Adipose tissue (tissue), 3 donors: Measurements from ENCODE around the gene ZFR2. TPM values are rescaled to one million over a fixed set of nuclear protein-coding genes. Genes with fewer than 3 reads are reported as not detected.

ENCODE experiments used
- H3K27ac ChIP-seq: one replicate; pipeline ENCODE4 v1.5.1; 2013; ENCODE audit warnings: low read depth, low read length
- WGBS, 3 donors: extraction: QIAGEN DNeasy Blood & Tissue Kit; methylation state at CpG; one replicate each; pipeline ENCODE4 v1.1.7; 2013; 5-methylcytosine and 5-hydroxymethylcytosine counted together
- polyA plus RNA-seq, 3 donors: library from polyadenylated mRNA; stranded (reverse); fragments of 200-250 nt; gene quantifications; one replicate each; pipeline ENCODE4 v1.2.3, GENCODE V29; 2013
- donor health status: healthy with polysubstance abuse.
- donor health status: Bipolar disorder and iron deficiency.
- donor health status: healthy.

ZFR2 gene
- polyA plus RNA-seq, 3 donors = 0.03 to 0.23 TPM; not detected in 1

DNA sequence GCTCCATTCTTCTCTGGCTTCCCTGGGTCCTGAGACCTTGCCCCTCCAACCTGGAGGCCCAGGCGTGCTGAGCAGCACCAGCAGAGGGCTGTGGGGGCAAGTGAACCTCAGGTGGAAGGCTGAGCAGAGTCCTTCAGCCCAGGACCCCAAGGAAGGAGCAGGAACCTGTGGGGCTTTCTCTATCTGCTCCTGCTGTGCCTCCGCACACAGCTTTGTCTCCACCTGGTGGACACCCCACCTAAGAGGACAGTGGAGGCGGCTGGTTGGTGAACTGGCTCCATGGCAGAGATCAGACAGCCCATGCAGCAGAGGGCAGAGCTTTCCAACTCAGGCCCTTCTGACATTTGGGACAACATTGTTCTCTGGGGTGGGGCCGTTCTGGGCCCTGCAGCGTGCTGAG lies 19.7 kb downstream of the ZFR2 start:
- 35 to 60% (median 49%) methylated on average over 5 of the region's 5 CpGs for WGBS, 3 donors
- no peak overlapping the region for H3K27ac ChIP-seq

DNA sequence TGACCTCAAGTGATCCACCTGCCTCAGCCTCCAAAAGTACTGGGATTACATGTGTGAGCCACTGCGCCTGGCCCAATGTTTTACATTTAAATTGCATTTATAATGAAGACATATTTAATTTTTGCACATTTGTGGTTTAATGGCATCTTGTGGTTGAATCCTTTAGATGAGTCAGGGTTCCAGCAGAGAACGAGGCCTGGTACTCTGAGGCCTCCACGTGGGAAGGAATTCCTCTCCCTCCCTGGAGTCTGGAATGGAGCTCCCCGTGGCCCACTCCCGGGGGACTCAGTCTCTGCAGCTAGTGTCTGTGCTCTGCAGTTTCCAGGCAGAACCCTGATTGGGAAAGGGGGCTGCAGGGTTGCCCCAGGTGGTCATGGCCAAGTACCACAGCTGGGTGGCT lies 24.2 kb downstream of the ZFR2 start:
- WGBS, 3 donors = 52 to 75% (median 66%) methylated on average over 5 of the region's 5 CpGs
- H3K27ac ChIP-seq = no peak overlapping the region

DNA sequence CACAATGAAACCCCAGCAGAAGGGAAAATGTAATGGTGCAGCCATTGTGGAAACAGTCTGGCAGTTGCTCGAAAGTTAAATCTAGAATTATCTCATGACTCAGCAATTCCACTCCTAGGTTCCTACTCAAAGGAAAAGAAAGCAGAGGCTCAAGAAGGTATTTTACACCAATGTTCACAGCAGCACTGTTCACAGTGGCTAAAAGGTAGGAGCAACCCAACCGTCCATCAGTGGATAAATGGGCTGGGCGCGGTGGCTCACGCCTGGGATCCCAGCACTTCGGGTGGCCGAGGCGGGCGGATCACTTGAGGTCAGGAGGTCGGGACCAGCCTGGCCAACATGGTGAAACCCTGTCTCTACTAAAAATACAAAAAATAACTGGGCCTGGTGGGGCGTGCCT lies 25.9 kb downstream of the ZFR2 start:
- no peak overlapping the region for H3K27ac ChIP-seq
- WGBS, 3 donors = 83 to 88% (median 85%) methylated on average over 11 of the region's 11 CpGs

DNA sequence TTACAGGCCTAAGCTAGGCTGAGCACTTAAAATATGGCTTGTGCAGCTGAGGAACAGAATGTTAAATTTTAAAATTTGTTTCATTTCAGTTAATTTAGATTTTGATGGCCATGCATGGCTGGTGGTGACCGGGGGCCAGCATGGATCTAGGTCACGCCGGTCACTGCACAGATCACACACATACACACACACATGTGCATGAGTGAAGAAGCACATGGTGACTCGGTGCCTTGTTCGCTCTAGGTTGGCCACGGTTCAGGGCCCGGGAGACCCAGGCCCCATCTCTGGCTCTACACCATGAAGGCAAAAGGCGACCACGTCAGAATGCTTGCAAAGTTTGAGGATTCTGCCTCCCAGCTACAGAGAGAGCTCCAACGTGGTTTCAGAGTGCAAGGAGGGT lies 28.0 kb downstream of the ZFR2 start:
- H3K27ac ChIP-seq = no peak overlapping the region
- WGBS, 3 donors = 87 to 90% (median 87%) methylated on average over 10 of the region's 10 CpGs

DNA sequence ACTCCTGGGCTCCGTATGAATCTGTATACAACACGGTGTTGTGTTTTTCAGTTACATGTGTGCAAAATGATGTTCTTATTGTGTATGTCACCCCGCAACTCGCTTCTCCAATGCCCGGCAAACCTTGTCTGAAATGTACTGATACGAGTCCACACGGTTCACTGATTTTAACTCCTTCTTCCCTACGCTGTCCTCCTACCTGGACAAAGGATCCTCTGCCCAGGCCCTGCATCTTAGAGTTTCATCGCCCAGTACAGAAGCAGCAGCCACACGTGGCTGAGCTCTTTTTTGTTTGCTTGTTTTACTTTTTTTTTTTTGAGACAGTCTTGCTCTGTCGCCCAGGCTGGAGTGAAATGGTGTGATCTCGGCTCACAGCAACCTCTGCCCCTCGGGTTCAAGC lies 28.9 kb downstream of the ZFR2 start:
- 60 to 76% (median 72%) methylated on average over 13 of the region's 13 CpGs for WGBS, 3 donors
- H3K27ac ChIP-seq = no peak overlapping the region

DNA sequence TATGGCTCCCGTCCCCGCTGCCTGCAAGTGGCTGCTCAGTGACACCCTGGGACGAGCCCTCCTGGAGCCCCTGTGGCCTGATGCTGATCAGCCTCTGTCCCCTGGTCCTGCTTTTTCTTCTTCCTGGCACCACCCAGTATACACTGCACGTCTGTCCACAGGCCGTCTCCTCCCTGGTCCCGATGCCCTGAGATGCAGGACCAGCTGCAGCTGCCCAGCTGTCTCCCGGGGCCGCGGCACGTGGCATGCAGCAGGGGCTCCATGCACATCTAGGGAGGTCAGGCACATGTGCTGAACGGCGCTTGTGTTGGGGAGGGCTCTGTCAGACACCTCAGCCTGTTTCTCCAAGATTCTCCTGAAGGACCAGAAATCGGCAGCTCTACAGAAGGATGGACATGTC lies 30.2 kb downstream of the ZFR2 start:
- no peak overlapping the region for H3K27ac ChIP-seq
- 75 to 83% (median 82%) methylated on average over 13 of the region's 13 CpGs for WGBS, 3 donors

DNA sequence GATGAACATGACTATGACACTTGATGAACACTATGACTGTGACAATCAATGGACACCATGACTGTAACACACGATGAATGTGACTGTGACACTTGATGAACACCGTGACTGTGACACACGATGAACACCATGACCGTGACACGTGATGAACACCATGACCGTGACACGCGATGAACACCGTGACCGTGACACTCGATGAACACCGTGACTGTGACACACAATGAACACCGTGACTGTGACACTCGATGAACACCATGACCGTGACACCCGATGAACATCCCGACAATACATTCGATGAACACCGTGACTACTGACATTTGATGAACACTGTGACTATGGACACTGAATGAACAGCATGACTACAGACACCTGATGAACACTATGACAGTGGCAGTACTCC lies 30.9 kb downstream of the ZFR2 start:
- 96 to 97% (median 97%) methylated on average over 19 of the region's 19 CpGs for WGBS, 3 donors
- H3K27ac ChIP-seq = no peak overlapping the region

DNA sequence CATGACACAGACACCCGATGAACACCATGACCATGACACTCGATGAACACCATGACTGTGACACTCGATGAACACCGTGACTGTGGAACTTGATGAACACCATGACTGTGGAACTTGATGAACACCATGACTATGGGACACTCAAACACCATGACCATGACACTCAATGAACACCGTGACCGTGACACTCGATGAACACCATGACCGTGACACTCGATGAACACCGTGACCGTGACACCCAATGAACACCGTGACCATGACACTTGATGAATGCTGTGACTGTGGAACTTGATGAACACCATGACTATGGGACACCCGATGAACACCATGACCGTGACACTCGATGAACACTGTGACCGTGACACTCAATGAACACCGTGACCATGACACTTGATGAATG lies 31.5 kb downstream of the ZFR2 start:
- no peak overlapping the region for H3K27ac ChIP-seq
- 92 to 98% (median 98%) methylated on average over 17 of the region's 17 CpGs for WGBS, 3 donors

DNA sequence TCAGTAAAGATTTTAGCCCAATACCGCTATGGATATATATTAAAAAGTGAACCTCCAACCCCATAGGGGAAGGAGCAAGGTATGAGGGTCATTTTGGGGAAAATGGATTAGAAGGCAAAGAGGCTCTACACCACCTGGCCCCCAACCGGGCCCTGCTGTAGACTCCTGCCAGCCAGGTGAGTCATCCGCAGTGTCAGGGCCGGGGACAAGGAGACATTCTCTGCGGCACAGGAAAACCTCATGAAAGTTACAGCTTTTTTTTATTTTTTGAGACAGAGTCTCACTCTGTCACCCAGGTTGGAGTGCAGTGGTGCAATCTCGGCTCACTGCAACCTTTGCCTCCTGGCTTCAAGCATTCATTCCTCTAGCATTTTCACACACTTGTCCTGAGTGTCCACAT lies 32.0 kb downstream of the ZFR2 start:
- WGBS, 3 donors = 94 to 95% (median 94%) methylated on average over 6 of the region's 6 CpGs

DNA sequence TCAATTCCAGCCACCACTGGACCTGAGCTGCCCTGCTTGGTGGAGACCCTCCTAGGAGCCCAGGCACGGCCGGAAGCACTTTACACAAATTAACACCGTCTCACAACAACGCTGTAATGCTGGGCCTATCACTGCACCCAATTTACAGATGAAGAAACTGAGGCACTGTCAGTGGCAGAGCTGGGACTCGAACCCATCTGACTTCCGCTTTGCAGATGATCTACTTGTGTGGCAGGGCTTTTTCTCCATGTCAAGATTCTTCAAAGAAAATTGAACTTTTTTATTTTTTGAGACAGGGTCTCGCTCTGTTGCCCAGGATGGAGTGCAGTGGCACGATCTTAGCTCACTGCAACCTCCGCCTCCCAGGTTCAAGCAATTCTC lies 33.8 kb downstream of the ZFR2 start:
- 81 to 92% (median 86%) methylated on average over 9 of the region's 9 CpGs for WGBS, 3 donors
- H3K27ac ChIP-seq = no peak overlapping the region

More for the DNA sequence above, 32.0 kb downstream of the ZFR2 start:
- no peak overlapping the region for H3K27ac ChIP-seq

DNA sequence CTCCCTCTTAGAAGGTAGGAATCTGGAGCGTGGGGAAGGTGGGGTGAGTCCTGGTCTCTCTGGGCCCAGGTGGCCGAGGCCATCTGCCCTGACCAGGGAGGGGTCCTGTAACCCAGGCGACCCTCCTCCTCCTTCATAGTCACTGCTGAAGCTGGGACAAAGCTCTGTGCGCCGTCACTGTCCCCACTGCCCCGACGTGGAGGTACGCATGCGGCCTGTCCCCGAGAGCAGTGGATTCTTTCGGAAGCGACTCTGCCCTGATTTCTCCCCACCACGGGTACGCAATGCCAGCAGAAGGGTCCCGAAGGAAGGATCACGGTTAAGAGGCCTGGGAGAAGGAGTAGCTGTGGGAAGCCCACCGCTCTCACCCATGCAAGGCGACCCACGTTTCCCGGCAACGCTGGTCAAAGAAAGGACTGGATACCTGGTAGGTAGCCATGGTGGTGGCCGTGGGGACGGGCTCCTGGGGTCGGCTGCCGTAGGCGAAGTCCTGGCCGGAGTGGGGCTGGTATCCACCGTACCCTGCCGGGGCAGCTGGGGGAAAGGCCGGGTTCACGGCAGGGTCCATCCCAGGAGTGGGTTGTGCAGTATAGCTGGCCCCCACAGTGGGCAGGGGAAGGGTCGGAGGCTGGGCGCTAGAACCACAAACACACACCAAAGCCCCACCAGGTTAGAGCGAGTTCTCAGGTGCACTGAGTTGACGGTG lies 34.3 kb downstream of the ZFR2 start:
- 80 to 89% (median 89%) methylated on average over 31 to 35 of the region's 35 CpGs for WGBS, 3 donors
- H3K27ac ChIP-seq = no peak overlapping the region

DNA sequence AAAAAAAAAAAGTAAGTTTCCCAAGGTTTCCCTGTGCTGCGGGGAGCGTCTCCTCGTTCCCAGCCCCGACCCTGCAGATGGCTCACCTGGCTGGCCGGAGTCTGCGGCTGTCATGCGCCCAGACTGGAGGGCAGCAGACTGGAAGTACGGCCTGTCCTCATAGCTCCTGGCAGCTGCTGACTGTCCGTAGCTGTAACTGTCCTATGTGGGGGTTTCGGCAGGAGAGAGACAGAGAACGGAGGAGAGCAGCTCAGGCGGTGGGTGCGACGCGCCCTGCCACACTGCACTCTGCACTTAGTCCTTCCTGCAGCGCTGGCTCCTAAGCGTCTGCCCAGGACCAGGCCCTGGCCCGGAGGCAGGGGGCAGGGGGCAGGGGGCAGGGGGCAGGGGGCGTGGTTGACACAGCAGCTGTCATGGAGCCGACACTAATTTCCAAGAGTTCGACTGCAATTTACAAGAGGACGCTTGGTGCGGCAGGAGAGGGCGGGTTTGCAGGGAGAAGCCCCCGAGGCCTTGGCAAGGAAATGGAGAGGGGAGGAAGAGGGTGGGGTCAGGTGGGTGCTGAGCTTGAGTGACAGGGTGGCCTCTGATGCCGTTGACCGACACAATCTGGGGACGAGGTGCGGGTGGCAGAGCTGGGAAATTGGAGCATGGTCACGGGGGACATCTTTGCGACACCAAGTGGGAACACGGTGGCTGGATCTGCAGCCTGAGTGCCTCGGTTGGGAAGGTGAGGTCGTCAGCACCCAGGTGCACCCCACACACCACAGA lies 35.1 kb downstream of the ZFR2 start:
- H3K27ac ChIP-seq = no peak overlapping the region
- WGBS, 3 donors = 66 to 68% (median 66%) methylated on average over 34 of the region's 34 CpGs

DNA sequence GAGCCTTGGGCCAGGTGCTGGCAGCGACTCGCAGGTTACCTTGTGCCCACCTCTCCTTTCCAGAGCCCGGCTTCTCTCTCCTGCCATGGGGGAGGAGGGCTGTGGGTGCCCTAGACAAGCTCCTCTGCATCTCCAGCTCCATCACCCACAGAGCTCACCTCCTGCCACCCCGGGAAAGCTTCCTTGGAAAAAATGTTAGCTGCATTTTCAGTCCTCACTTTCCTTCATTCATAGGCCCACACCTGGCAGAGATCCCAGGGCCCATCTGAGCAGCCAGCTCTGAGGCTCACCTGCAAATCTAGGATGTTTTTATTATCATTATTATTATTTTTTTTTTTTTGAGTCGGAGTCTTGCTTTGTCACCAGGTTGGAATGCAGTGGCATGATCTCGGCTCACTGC lies 36.8 kb downstream of the ZFR2 start:
- 81 to 87% (median 87%) methylated on average over 6 of the region's 6 CpGs for WGBS, 3 donors
- H3K27ac ChIP-seq = no peak overlapping the region

DNA sequence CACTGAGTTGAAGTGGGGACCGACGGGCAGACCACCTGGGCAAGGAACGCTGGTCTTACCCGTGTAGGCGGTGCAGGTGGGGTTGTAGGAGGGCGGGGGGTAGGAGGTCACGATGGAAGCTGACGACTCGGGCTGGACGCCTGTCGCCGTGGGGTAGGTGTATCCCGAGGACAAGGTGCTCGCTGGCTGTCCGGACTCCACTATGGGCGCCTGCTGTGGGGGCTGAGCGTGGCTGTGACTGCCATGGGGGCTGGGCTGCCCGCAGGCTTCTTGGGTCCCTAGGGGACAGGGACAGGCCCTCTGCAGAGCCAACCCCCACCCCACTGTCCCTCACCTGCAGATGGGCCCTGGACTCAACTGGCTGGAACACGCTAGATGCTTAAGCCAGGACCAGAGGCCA lies 37.2 kb downstream of the ZFR2 start:
- H3K27ac ChIP-seq = no peak overlapping the region
- WGBS, 3 donors = 62 to 75% (median 72%) methylated on average over 17 to 19 of the region's 19 CpGs

DNA sequence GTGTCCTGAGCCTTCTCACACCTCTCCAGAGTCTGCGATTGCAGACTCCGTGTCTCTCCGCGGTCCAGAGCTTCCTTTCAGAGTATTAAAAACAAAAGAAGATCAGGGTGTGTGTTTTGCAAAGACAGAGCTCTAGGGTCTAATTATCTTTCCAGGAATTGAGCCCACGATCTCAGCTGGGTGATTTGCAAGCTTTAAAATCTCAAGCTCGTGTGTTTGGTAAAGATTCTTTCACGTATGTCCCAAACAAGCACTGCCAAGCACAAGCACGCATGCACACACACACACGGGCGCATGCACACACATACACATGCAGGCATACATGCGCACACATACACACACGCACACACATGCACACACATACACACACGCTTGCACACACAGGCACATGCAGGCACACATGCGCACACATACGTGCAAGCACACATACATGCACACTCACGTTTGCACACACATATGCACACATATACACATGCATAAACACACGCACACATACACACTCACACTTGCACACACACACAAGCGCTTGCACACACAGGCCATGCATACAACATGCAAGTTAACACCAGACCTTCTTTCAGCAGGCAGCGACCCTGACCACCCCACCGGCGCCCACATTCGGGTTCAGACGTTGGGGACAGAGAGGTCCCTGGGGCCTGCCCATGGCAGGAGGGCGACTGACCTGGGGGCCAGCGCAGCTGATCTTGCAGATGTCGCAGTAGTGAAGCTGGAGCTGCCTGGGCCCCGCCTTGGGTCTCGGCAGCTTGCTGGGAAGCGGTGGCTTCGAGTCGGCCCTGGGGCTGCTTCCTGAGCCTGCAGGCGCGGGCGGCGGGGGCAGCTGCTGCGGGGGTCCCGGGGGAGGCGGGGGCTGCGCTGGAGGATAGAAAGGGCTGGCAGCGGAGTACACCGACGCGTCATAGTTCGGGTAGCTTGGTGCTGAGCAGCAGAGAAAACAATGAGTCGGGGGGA lies 37.9 kb downstream of the ZFR2 start:
- no peak overlapping the region for H3K27ac ChIP-seq
- WGBS, 3 donors = 59 to 64% (median 63%) methylated on average over 43 to 45 of the region's 45 CpGs

DNA sequence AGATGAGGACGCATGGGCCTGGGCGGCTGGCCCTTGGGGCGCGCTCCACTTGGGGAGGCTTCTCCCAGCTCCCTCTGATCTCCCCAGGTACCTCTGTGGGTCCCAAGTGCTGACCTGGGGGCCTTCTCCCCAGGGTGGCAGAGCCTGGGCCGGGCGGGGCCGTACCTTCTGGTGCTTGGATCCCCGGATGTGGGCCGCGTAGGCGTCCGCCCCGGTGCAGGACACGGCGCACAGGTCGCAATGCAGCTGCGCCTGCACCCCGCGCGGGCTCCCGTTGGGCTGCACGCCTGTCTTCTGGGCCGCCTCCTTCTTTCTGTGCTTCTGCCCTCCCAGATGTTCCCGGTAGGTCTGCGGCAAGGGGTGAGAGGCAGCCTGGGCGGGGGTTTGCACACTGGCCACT lies 41.5 kb downstream of the ZFR2 start:
- WGBS, 3 donors = 91 to 95% (median 93%) methylated on average over 15 to 26 of the region's 26 CpGs
- no peak overlapping the region for H3K27ac ChIP-seq

DNA sequence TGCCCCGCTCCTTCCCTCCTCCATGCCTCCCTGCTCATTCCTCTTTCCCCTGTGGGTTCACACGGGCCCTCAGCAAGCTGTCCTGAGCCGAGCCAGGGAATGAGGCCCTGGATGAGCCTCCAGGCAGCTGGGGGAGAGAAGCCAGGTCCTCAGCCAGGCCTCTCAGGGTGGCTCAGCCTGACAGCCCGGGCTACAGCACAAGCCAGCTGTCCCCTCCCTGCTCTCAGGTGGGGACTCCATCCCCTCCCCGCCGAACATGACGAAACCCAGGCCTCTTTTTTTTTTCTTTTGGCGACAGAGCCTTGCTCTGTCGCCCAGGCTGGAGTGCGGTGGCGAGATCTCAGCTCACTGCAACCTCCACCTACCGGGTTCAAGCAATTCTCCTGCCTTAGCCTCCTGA lies 42.7 kb downstream of the ZFR2 start:
- 58 to 62% (median 58%) methylated on average over 10 to 12 of the region's 12 CpGs for WGBS, 3 donors
- H3K27ac ChIP-seq = no peak overlapping the region

DNA sequence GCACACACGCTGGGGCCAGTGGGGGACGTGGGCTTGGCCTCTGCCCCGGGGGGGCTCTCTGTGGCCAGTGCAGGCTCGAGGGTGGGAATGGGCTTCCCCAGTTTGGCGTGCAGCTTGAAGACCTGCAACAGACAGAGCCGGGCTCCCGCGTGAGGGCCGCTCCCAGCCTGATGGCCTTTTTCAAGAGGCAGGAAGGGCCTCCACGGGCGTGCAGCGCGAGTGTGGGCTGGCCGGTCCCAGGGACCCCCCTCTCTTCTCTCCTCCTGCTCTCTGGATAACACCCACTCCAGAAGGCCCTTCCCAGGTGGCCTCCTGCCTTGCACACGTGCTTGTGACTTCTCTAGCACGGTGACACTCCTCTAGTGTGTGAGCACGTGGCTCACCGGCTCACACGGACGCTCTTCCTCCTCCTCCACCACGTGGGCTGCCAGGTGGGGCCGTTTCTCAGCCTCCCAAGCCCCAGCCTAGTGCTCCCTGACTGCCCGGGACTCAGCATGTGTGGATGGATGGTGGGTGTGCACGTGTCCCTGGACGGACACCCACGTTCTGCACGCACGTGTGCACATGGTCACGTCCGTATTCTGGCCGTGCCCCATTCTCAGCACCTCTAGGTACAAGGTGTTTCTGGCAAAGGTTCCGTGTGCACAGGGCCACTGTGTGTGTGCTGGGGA lies 43.4 kb downstream of the ZFR2 start:
- H3K27ac ChIP-seq = no peak overlapping the region
- WGBS, 3 donors = 61 to 75% (median 67%) methylated on average over 32 of the region's 32 CpGs
